Endothelial cell of hepatic sinusoid (primary cell): Measurements from ENCODE around the gene ST6GAL2.

Experiments
- in situ Hi-C: cut with HindIII; loops from 2 replicates; pipeline ENCODE4 v1.10.0; 2017; ENCODE audit warnings: low sequenced_read_pairs

Gene ST6GAL2

GRCh38 chr2:106830191-106830590, 55.8 kb downstream of the ST6GAL2 start:
- in situ Hi-C loops = no loop called here

- in situ Hi-C loops = no loop called here
Measured at GRCh38 chr2:106828119-106828518, 57.8 kb downstream of the ST6GAL2 start.

- in situ Hi-C loops = no loop called here
Measured at GRCh38 chr2:106827158-106827557, 58.8 kb downstream of the ST6GAL2 start.

- in situ Hi-C loops = no loop called here
Measured at GRCh38 chr2:106825161-106825560, 60.8 kb downstream of the ST6GAL2 start.

- in situ Hi-C loops = no loop called here
Measured at GRCh38 chr2:106816974-106817373, 69.0 kb downstream of the ST6GAL2 start.

GRCh38 chr2:106812841-106813240, 73.1 kb downstream of the ST6GAL2 start:
- in situ Hi-C loops = no loop called here

GRCh38 chr2:106812383-106812782, 73.6 kb downstream of the ST6GAL2 start:
- in situ Hi-C loops = no loop called here

- in situ Hi-C loops = no loop called here
Measured at GRCh38 chr2:106805716-106806115, 80.3 kb downstream of the ST6GAL2 start.

GRCh38 chr2:106804161-106804560, 81.8 kb downstream of the ST6GAL2 start:
- in situ Hi-C loops = no loop called here

GRCh38 chr2:106800976-106801655, 84.9 kb downstream of the ST6GAL2 start:
- in situ Hi-C loops = no loop called here

- in situ Hi-C loops = no loop called here
Measured at GRCh38 chr2:106800180-106800579, 85.8 kb downstream of the ST6GAL2 start.

GRCh38 chr2:106798826-106799552, 87.0 kb downstream of the ST6GAL2 start:
- in situ Hi-C loops = no loop called here

- in situ Hi-C loops = no loop called here
Measured at GRCh38 chr2:106797494-106797893, 88.5 kb downstream of the ST6GAL2 start.

GRCh38 chr2:106792671-106793070, 93.3 kb downstream of the ST6GAL2 start:
- in situ Hi-C loops = no loop called here

GRCh38 chr2:106789185-106789584, 96.8 kb downstream of the ST6GAL2 start:
- in situ Hi-C loops = no loop called here

- in situ Hi-C loops = loop anchor here (5.0 kb wide), 1 partner anchor 35 kb away; no protein-coding TSS in a partner anchor
Measured at GRCh38 chr2:106782681-106783080, 103.3 kb downstream of the ST6GAL2 start.

- in situ Hi-C loops = loop anchor here (5.0 kb wide), 1 partner anchor 34 kb away; no protein-coding TSS in a partner anchor
Measured at GRCh38 chr2:106781196-106781595, 104.8 kb downstream of the ST6GAL2 start.

GRCh38 chr2:106771811-106772210, 114.2 kb downstream of the ST6GAL2 start:
- in situ Hi-C loops = no loop called here

- in situ Hi-C loops = no loop called here
Measured at GRCh38 chr2:106770986-106771385, 115.0 kb downstream of the ST6GAL2 start.

- in situ Hi-C loops = no loop called here
Measured at GRCh38 chr2:106764614-106765013, 121.4 kb downstream of the ST6GAL2 start.

- in situ Hi-C loops = no loop called here
Measured at GRCh38 chr2:106759966-106760365, 126.0 kb downstream of the ST6GAL2 start.

- in situ Hi-C loops = no loop called here
Measured at GRCh38 chr2:106758901-106759497, 127.0 kb downstream of the ST6GAL2 start.
